Measurements from ENCODE around the gene TEX48. TPM values are rescaled to one million over a fixed set of nuclear protein-coding genes. Genes with fewer than 3 reads are reported as not detected.
A peak's percentile ranks its signal among the peaks of the same experiment; 100 is the strongest.

Gene TEX48
- total RNA-seq (ENCODE audit: low replicate concordance): not detected in 2 replicates

DNA sequence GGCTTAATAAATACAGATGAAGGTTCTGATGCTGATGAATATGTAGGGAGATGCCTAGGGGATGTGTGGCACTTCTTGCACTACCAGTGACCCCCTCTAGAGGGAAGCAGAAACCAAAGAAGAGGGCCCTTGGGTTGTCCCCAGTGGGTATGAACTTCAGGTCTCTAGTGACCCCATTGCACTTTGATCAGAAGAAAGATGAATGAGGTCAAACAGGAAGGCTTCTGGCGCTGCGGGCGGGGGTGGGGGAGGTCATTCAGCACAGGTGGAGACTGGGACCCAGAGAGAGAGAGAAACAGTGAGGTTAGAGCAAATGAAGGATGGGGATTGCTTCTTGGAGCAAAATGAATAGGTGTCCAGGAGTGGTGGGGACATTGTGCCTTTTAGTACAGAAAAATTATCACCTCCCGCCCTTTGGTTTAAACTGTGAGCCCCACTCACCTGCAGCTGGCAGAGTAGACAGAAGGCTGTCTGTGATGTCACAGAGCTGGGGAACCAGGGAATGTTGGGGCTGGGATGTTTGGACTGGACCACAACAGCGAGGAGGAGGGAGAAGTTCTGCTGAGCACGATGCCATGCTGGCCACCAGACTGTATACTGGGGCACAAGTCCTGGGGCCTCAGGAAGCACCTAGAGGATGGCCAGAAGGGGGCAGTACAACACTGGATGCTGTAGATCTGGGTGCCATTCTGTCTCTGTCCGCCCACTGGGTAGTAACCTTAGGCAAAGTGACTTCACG is at the start of gene TEX48:
Gene TEX48, minus strand, starts transcription at position 599 of the 739 bp plus-strand sequence. CDS start 10,469 bp downstream, outside the sequence.
- Mint-ChIP-seq H3K27me3 (ENCODE audit: insufficient read depth, low read depth) (no peaks in the 10 kb centered on the region), H3K9me3 (no peaks in the 10 kb centered on the region), H3K36me3 (no peaks in the 10 kb centered on the region), H3K27ac (no peak within 1 kb of the TSS), H3K4me3 (no peak within 1 kb of the TSS), H3K4me1 (peaks cover 12% of the 10 kb centered on the region)
- no peak within 1 kb of the TSS for H3K4me2 ChIP-seq
- H4K20me1 ChIP-seq (ENCODE audit: low read depth): no peaks in the 10 kb centered on the region
- no peak within 1 kb of the TSS for H3K9ac ChIP-seq
- no peak for TF ChIP-seq EZH2phosphoT487 (IDR thresholded peaks at IDR 0.05)
- TF ChIP-seq, protein P1, sequence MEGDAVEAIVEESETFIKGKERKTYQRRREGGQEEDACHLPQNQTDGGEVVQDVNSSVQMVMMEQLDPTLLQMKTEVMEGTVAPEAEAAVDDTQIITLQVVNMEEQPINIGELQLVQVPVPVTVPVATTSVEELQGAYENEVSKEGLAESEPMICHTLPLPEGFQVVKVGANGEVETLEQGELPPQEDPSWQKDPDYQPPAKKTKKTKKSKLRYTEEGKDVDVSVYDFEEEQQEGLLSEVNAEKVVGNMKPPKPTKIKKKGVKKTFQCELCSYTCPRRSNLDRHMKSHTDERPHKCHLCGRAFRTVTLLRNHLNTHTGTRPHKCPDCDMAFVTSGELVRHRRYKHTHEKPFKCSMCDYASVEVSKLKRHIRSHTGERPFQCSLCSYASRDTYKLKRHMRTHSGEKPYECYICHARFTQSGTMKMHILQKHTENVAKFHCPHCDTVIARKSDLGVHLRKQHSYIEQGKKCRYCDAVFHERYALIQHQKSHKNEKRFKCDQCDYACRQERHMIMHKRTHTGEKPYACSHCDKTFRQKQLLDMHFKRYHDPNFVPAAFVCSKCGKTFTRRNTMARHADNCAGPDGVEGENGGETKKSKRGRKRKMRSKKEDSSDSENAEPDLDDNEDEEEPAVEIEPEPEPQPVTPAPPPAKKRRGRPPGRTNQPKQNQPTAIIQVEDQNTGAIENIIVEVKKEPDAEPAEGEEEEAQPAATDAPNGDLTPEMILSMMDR (IDR thresholded peaks at IDR 0.05): peak; percentile 63
- no peak within 1 kb of the TSS for H2AFZ ChIP-seq (replicated peaks)
- peak; percentile 83 for DNase-seq (ENCODE audit: low spot score)
- H3K4me1 ChIP-seq: no peaks in the 10 kb centered on the region
- no peaks in the 10 kb centered on the region for H3F3A ChIP-seq (ENCODE audit: low read depth)
- no peaks in the 10 kb centered on the region for H3K36me3 ChIP-seq
- no peak within 1 kb of the TSS for H3K27ac ChIP-seq
- no peaks in the 10 kb centered on the region for H3K27me3 ChIP-seq
- H3K9me3 ChIP-seq (ENCODE audit: low read depth): no peaks in the 10 kb centered on the region
- no peaks in the 10 kb centered on the region for H3K79me2 ChIP-seq (ENCODE audit: low read depth)
- no peak within 1 kb of the TSS for H3K4me3 ChIP-seq

DNA sequence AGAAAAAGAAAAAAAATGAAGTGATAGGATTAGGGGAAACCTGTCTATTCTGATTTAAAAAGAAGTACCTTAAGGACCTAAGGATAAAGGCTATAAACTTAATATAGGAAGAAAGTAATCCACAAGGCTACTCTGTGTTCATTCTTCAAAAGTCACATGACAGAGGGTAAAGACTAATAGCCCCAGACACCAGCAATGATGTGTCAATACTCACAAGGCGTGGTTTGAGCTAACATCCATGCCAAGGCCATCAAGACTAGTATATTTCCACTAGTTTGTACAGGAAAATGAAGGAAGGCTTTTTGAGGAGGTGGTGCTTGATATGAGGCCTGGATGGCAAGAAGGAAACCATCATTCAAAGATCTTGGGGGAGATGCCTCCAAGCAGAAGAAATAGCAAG is 49.7 kb upstream of the TEX48 start:
- Mint-ChIP-seq H3K4me3 (no peak overlapping the region), H3K36me3 (no peaks in the 10 kb centered on the region), H3K27me3 (ENCODE audit: insufficient read depth, low read depth) (no peaks in the 10 kb centered on the region), H3K4me1 (no peaks in the 10 kb centered on the region), H3K9me3 (no peaks in the 10 kb centered on the region), H3K27ac (no peak overlapping the region)
- Histone ChIP-seq H3K4me2 (no peak overlapping the region), H3K79me2 (ENCODE audit: low read depth) (no peaks in the 10 kb centered on the region), H3K9ac (no peak overlapping the region), H3K4me3 (no peak overlapping the region), H3K9me3 (ENCODE audit: low read depth) (no peaks in the 10 kb centered on the region), H3F3A (ENCODE audit: low read depth) (no peaks in the 10 kb centered on the region), H3K4me1 (no peaks in the 10 kb centered on the region), H4K20me1 (ENCODE audit: low read depth) (no peaks in the 10 kb centered on the region), H3K27ac (no peak overlapping the region), H2AFZ (replicated peaks) (no peak overlapping the region), H3K36me3 (no peaks in the 10 kb centered on the region), H3K27me3 (peaks cover 3% of the 10 kb centered on the region)
- TF ChIP-seq EZH2phosphoT487 (IDR thresholded peaks at IDR 0.05) (no peak), EZH2 (IDR thresholded peaks at IDR 0.05) (no peak)
- TF ChIP-seq, protein P1 (IDR thresholded peaks at IDR 0.05): no peak
- no peak for DNase-seq (ENCODE audit: low spot score)

DNA sequence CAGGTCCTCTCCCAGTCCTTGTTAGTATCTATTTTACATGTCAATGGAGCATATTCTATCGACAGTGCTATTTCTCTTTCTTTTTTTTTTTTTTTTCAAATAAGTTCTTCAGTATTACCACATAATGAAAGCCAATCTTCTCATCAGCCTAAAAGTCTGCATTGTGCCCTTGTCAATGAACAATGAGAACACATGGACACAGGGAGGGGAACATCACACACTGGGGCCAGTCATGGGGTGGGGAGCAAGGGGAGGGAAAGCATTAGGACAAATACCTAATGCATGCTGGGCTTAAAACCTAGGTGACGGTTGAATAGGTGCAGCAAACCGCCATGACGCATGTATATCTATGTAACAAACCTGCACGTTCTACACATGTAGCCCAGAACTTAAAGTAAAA is 47.7 kb upstream of the TEX48 start:
- Histone ChIP-seq H3K9me3 (ENCODE audit: low read depth) (no peaks in the 10 kb centered on the region), H3K36me3 (no peaks in the 10 kb centered on the region), H3F3A (ENCODE audit: low read depth) (no peaks in the 10 kb centered on the region), H3K27ac (no peak overlapping the region), H3K4me2 (no peak overlapping the region), H4K20me1 (ENCODE audit: low read depth) (no peaks in the 10 kb centered on the region), H3K4me1 (no peaks in the 10 kb centered on the region), H3K79me2 (ENCODE audit: low read depth) (no peaks in the 10 kb centered on the region), H3K9ac (no peak overlapping the region), H3K27me3 (no peaks in the 10 kb centered on the region), H3K4me3 (no peak overlapping the region), H2AFZ (replicated peaks) (no peak overlapping the region)
- Mint-ChIP-seq H3K4me3 (no peak overlapping the region), H3K27ac (no peak overlapping the region), H3K9me3 (no peaks in the 10 kb centered on the region), H3K27me3 (ENCODE audit: insufficient read depth, low read depth) (no peaks in the 10 kb centered on the region), H3K4me1 (no peaks in the 10 kb centered on the region), H3K36me3 (no peaks in the 10 kb centered on the region)
- DNase-seq (ENCODE audit: low spot score): no peak
- TF ChIP-seq EZH2phosphoT487 (IDR thresholded peaks at IDR 0.05): no peak

GRCh38 chr9:114725930-114726329 is 43.9 kb upstream of the TEX48 start:
- H3K27ac Mint-ChIP-seq: no peak overlapping the region
- H3K4me2 ChIP-seq: no peak overlapping the region
- no peak for TF ChIP-seq EZH2 (IDR thresholded peaks at IDR 0.05)
- TF ChIP-seq, protein P1 (IDR thresholded peaks at IDR 0.05): no peak
- TF ChIP-seq EZH2phosphoT487 (IDR thresholded peaks at IDR 0.05): no peak

More at GRCh38 chr9:114725930-114726329, 43.9 kb upstream of the TEX48 start:
- H3K4me1 ChIP-seq: peaks cover 13% of the 10 kb centered on the region
- no peaks in the 10 kb centered on the region for H3K36me3 Mint-ChIP-seq
- peaks cover 11% of the 10 kb centered on the region for H3F3A ChIP-seq (ENCODE audit: low read depth)
- H3K4me3 ChIP-seq: no peak overlapping the region
- no peaks in the 10 kb centered on the region for H3K9me3 Mint-ChIP-seq
- H3K4me3 Mint-ChIP-seq: no peak overlapping the region
- no peak overlapping the region for H3K27ac ChIP-seq
- no peaks in the 10 kb centered on the region for H4K20me1 ChIP-seq (ENCODE audit: low read depth)
- no peak overlapping the region for H2AFZ ChIP-seq (replicated peaks)
- no peaks in the 10 kb centered on the region for H3K79me2 ChIP-seq (ENCODE audit: low read depth)
- H3K4me1 Mint-ChIP-seq: peaks cover 8% of the 10 kb centered on the region
- no peaks in the 10 kb centered on the region for H3K27me3 Mint-ChIP-seq (ENCODE audit: insufficient read depth, low read depth)
- no peak overlapping the region for H3K9ac ChIP-seq
- H3K36me3 ChIP-seq: no peaks in the 10 kb centered on the region
- peaks cover 14% of the 10 kb centered on the region for H3K27me3 ChIP-seq
- no peaks in the 10 kb centered on the region for H3K9me3 ChIP-seq (ENCODE audit: low read depth)
- DNase-seq (ENCODE audit: low spot score): no peak
